Right lobe of liver (tissue), 6 donors: ENCODE data around the gene ATG101. TPM values are rescaled to one million over a fixed set of nuclear protein-coding genes. Genes with fewer than 3 reads are reported as not detected.
A peak's percentile ranks its signal among the peaks of the same experiment; 100 is the strongest.
"Not testable (repeated sequence)": the region's sequence is repeated elsewhere in the genome, so short reads cannot be mapped to it uniquely, and the experiment has no call there.

Experiments used
- ATAC-seq, 4 donors: fragments of 200-7000 bp; cut with Tn5 transposase; one replicate each; pipeline ENCODE4 v1.9.1; 2020; ENCODE audit warnings: mild to moderate bottlenecking in 4 of 4, moderate library complexity in 4 of 4
- DNase-seq, 3 donors: peaks; one replicate each; pipeline ENCODE4 v3.0.0-alpha.2; 2020
- H3K27ac ChIP-seq, 3 donors: fragments of 200-600 bp; one replicate each; pipeline ENCODE4 v1.8.0; 2022
- H3K27me3 ChIP-seq, 2 donors: fragments of 200-600 bp; one replicate each; pipeline ENCODE4 v1.8.0; 2022
- H3K36me3 ChIP-seq, 4 donors: fragments of 200-600 bp; sonication (generic) in 1 of 4; one replicate each; pipeline versions ENCODE4 v1.5.1 to v1.8.0; 2017 to 2022; ENCODE audit warnings: control low read depth in 1 of 4
- H3K4me1 ChIP-seq, 4 donors: fragments of 200-600 bp; sonication (generic) in 1 of 4; one replicate each; pipeline versions ENCODE4 v1.5.1 to v1.8.0; 2017 to 2022; ENCODE audit warnings: control low read depth in 1 of 4
- H3K4me3 ChIP-seq, 3 donors: fragments of 200-600 bp; one replicate each; pipeline ENCODE4 v1.8.0; 2022
- H3K9me3 ChIP-seq, 4 donors: fragments of 200-600 bp; sonication (generic) in 1 of 4; one replicate each; pipeline versions ENCODE4 v1.5.1 to v1.8.0; 2017 to 2022; ENCODE audit warnings: control low read depth in 1 of 4
- CTCF ChIP-seq, 4 donors: fragments of 200-600 bp in 3 of 4; fragments of 450-650 bp in 1 of 4; IDR thresholded peaks; one replicate each; pipeline versions ENCODE4 v1.5.1 to v1.8.0; 2016 to 2022; ENCODE audit warnings: antibody characterized with exemption in 4 of 4, mild to moderate bottlenecking in 2 of 4
- POLR2A ChIP-seq: fragments of 450-650 bp; IDR thresholded peaks from one replicate; pipeline ENCODE4 v1.6.1; 2017; ENCODE audit warnings: antibody characterized with exemption, mild to moderate bottlenecking
- WGBS: methylation state at CpG from one replicate; pipeline ENCODE4 v1.1.6; 2018; ENCODE audit warnings: low coverage, low lambda C conversion rate; ENCODE audit not compliant: insufficient coverage; ENCODE audit errors: missing lambda C conversion rate; 5-methylcytosine and 5-hydroxymethylcytosine counted together
- intact Hi-C, 2 donors: fragments of 100-400 bp; cut with DNase I; formaldehyde crosslinking; loops; one replicate each; pipeline versions ENCODE4 v1.11.2 to v1.14.1; 2022
- total RNA-seq, 6 experiments: library from RNA; depleted of rRNA in 2 of 6; stranded (reverse); fragments of >200 nt in 2 of 6; fragmentation: NEBNext Ultra II Directional in 3 of 6; extraction: Animal tissue kit (Norgen Biotek cat#: 25700) in 3 of 6; gene quantifications; one replicate each; pipeline versions ENCODE4 v1.1.0 to v1.2.4, GENCODE V29; 2016 to 2023
- donor health status: DM: no; HTN: yes; CAD: no.
- donor health status: DM: no; HTN: no; CAD: no.
- donor health status: DM: no; HTN: no; CAD: no.
- donor health status: DM: no; HTN: yes; CAD: no.
- donor health status: DM: no; HTN: yes; CAD: no.

The ATG101 gene
- total RNA-seq, 6 experiments from 2014 or later = 17.4 to 29.7 (median 21.0) TPM

- Histone ChIP-seq H3K27ac (no peak overlapping the region), H3K4me3 (no peak overlapping the region), H3K9me3 (no peaks in the 10 kb centered on the region), H3K27me3 (no peaks in the 10 kb centered on the region), H3K36me3 (no peaks in the 10 kb centered on the region), H3K4me1 (peaks cover 0 to 19% (median 7%) of the 10 kb centered on the region in 4 donors)
- no peak for ATAC-seq
- no peak for DNase-seq
- TF ChIP-seq POLR2A (no peak), CTCF (IDR thresholded peaks at IDR 0.05) (no peak)
- WGBS = 84% methylated on average over 15 of the region's 21 CpGs
- intact Hi-C loops = no loop called here
Observed at GRCh38 chr12:52097045-52097666, 27.4 kb downstream of the ATG101 start.

GRCh38 chr12:52104431-52105089 is 34.8 kb downstream of the ATG101 start:
- H3K27me3 ChIP-seq, DNase-seq, H3K4me1 ChIP-seq, H3K36me3 ChIP-seq, ATAC-seq, H3K4me3 ChIP-seq, H3K9me3 ChIP-seq, H3K27ac ChIP-seq, intact Hi-C loops: not testable (repeated sequence)
- 58% methylated on average over 10 of the region's 10 CpGs for WGBS

GRCh38 chr12:52116222-52117125 is 46.7 kb downstream of the ATG101 start:
- intact Hi-C loops, H3K27me3 ChIP-seq, ATAC-seq, H3K4me3 ChIP-seq, H3K36me3 ChIP-seq, H3K9me3 ChIP-seq: not testable (repeated sequence)
- peaks cover 0 to 24% (median 11%) of the 10 kb centered on the region in 4 donors for H3K4me1 ChIP-seq
- peak in 2 of 3 donors; percentile 73 to 77 for DNase-seq
- WGBS = 48% methylated on average over 8 of the region's 18 CpGs
- peak; percentile 13 to 47 (median 18) for TF ChIP-seq CTCF (IDR thresholded peaks at IDR 0.05)
- H3K27ac ChIP-seq = peak overlapping the region in 2 of 3 donors; percentile 47 to 54

GRCh38 chr12:52117806-52118475 is 48.2 kb downstream of the ATG101 start:
- ATAC-seq, H3K9me3 ChIP-seq, intact Hi-C loops, H3K27me3 ChIP-seq, H3K36me3 ChIP-seq, DNase-seq, H3K4me3 ChIP-seq: not testable (repeated sequence)
- H3K4me1 ChIP-seq = peaks cover 0 to 34% (median 16%) of the 10 kb centered on the region in 4 donors
- peak overlapping the region in 1 of 3 donors; percentile 13 for H3K27ac ChIP-seq
- 62% methylated on average over 10 of the region's 20 CpGs for WGBS
